ENCODE results near the gene DDX5. TPM values are rescaled to one million over a fixed set of nuclear protein-coding genes. Genes with fewer than 3 reads are reported as not detected.
"Not testable (repeated sequence)": the region's sequence is repeated elsewhere in the genome, so short reads cannot be mapped to it uniquely, and the experiment has no call there.

Gene DDX5
- total RNA-seq, 1 experiment from 2014 or later: 832 TPM

- no peak for DNase-seq (ENCODE audit: unreplicated experiment)
- Mint-ChIP-seq H3K9me3 (ENCODE audit: unreplicated experiment) (no peaks in the 10 kb centered on the region), H3K4me1 (ENCODE audit: insufficient read depth, unreplicated experiment) (peaks cover 45% of the 10 kb centered on the region), H3K36me3 (ENCODE audit: insufficient read depth, unreplicated experiment) (peaks cover 80% of the 10 kb centered on the region), H3K27me3 (ENCODE audit: insufficient read depth, unreplicated experiment) (no peaks in the 10 kb centered on the region), H3K4me3 (ENCODE audit: unreplicated experiment) (peak overlapping the region; percentile 100), H3K27ac (ENCODE audit: low read depth, unreplicated experiment) (peak overlapping the region; percentile 98)
- intact Hi-C loops (cut with micrococcal nuclease): loop anchor here (1.0 to 5.0 kb wide), 3 partner anchors 8 to 190 kb away; no protein-coding TSS in a partner anchor
- BruUV-seq (replicated peaks): no TSS peak
- TF ChIP-seq CTCF (IDR thresholded peaks at IDR 0.05; ENCODE audit: unreplicated experiment): no peak
- CTCF ChIA-PET: interaction anchor here (0.5 to 4.5 kb wide), 4 partner anchors 12 to 606 kb away, joined by 3 to 23 read pairs (median 4); no protein-coding TSS in a partner anchor
- POLR2A ChIA-PET: interaction anchor here (0.6 to 5.2 kb wide), 11 partner anchors 8 to 951 kb away, joined by 3 to 225 read pairs (median 4); partner anchors contain the start of genes CEP95 and DDX5
These were observed 8.5 kb downstream of the DDX5 start for GRCh38 chr17:64497565-64498035.

- POLR2A ChIA-PET: interaction anchor here (0.6 to 5.2 kb wide), 22 partner anchors 8 to 951 kb away, joined by 3 to 225 read pairs (median 4); partner anchors contain the start of genes CEP95, DDX5 and MILR1
- CTCF ChIA-PET: interaction anchor here (0.5 to 4.5 kb wide), 5 partner anchors 12 to 607 kb away, joined by 3 to 23 read pairs (median 3); no protein-coding TSS in a partner anchor
- Mint-ChIP-seq H3K27ac (ENCODE audit: low read depth, unreplicated experiment) (peak within 1 kb of the TSS; percentile 98), H3K9me3 (ENCODE audit: unreplicated experiment) (no peaks in the 10 kb centered on the region), H3K4me1 (ENCODE audit: insufficient read depth, unreplicated experiment) (peaks cover 39% of the 10 kb centered on the region), H3K36me3 (ENCODE audit: insufficient read depth, unreplicated experiment) (peaks cover 80% of the 10 kb centered on the region), H3K4me3 (ENCODE audit: unreplicated experiment) (peak within 1 kb of the TSS; percentile 100), H3K27me3 (ENCODE audit: insufficient read depth, unreplicated experiment) (no peaks in the 10 kb centered on the region)
- peak; percentile 38 for TF ChIP-seq CTCF (IDR thresholded peaks at IDR 0.05; ENCODE audit: unreplicated experiment)
- intact Hi-C loops (cut with micrococcal nuclease): loop anchor here (1.0 to 5.0 kb wide), 3 partner anchors 8 to 190 kb away; no protein-coding TSS in a partner anchor
- BruUV-seq (replicated peaks): TSS peak; percentile 87
- peak; percentile 94 for DNase-seq (ENCODE audit: unreplicated experiment)
These were observed 9.1 kb downstream of the DDX5 start, which contains the start of gene POLG2 for GRCh38 chr17:64496786-64497564. TSS of gene POLG2 (minus strand) at chr17:64497054. CDS start at chr17:64496968, 86 bp downstream.

GRCh38 chr17:64496348-64496785 is 9.7 kb downstream of the DDX5 start:
- CTCF ChIA-PET: interaction anchor here (0.6 to 4.5 kb wide), 3 partner anchors 48 to 77 kb away, joined by 3 to 23 read pairs (median 5); no protein-coding TSS in a partner anchor
- Mint-ChIP-seq H3K36me3 (ENCODE audit: insufficient read depth, unreplicated experiment) (peaks cover 80% of the 10 kb centered on the region), H3K9me3 (ENCODE audit: unreplicated experiment) (no peaks in the 10 kb centered on the region), H3K4me1 (ENCODE audit: insufficient read depth, unreplicated experiment) (peaks cover 32% of the 10 kb centered on the region), H3K4me3 (ENCODE audit: unreplicated experiment) (peak overlapping the region; percentile 100), H3K27me3 (ENCODE audit: insufficient read depth, unreplicated experiment) (no peaks in the 10 kb centered on the region), H3K27ac (ENCODE audit: low read depth, unreplicated experiment) (peak overlapping the region; percentile 98)
- DNase-seq (ENCODE audit: unreplicated experiment): no peak
- no TSS peak for BruUV-seq (replicated peaks)
- intact Hi-C loops (cut with micrococcal nuclease): loop anchor here (2.0 to 5.0 kb wide), 2 partner anchors 76 to 189 kb away; no protein-coding TSS in a partner anchor
- POLR2A ChIA-PET: interaction anchor here (0.6 to 5.2 kb wide), 17 partner anchors 8 to 658 kb away, joined by 3 to 225 read pairs (median 4); partner anchors contain the start of genes CEP95, DDX5 and MILR1
- TF ChIP-seq CTCF (IDR thresholded peaks at IDR 0.05; ENCODE audit: unreplicated experiment): no peak

- POLR2A ChIA-PET: interaction anchor here (5.2 kb wide), 1 partner anchor 11 kb away, joined by 225 read pairs; the partner anchor contains the start of genes CEP95 and DDX5
- not testable (repeated sequence) for DNase-seq (ENCODE audit: unreplicated experiment); BruUV-seq (replicated peaks); H3K27me3 Mint-ChIP-seq (ENCODE audit: insufficient read depth, unreplicated experiment); H3K27ac Mint-ChIP-seq (ENCODE audit: low read depth, unreplicated experiment); H3K9me3 Mint-ChIP-seq (ENCODE audit: unreplicated experiment)
- Mint-ChIP-seq H3K4me1 (ENCODE audit: insufficient read depth, unreplicated experiment) (peaks cover 24% of the 10 kb centered on the region), H3K36me3 (ENCODE audit: insufficient read depth, unreplicated experiment) (peaks cover 80% of the 10 kb centered on the region), H3K4me3 (ENCODE audit: unreplicated experiment) (peak overlapping the region; percentile 100)
- CTCF ChIA-PET: interaction anchor here (4.5 kb wide), 1 partner anchor 76 kb away, joined by 23 read pairs; no protein-coding TSS in a partner anchor
- intact Hi-C loops (cut with micrococcal nuclease): loop anchor here (5.0 kb wide), 1 partner anchor 188 kb away; no protein-coding TSS in a partner anchor
These were observed 10.8 kb downstream of the DDX5 start for GRCh38 chr17:64495300-64495699.

Data from MCF 10A (cell line).